Measurements from ENCODE around the gene CCDC77. TPM values are rescaled to one million over a fixed set of nuclear protein-coding genes. Genes with fewer than 3 reads are reported as not detected.
A peak's percentile ranks its signal among the peaks of the same experiment; 100 is the strongest.

CCDC77 gene
- total and polyA plus RNA-seq, 10 of the 15 experiments (the other 5 are each of a cell fraction or from before 2014, with no cell fraction given): 8.8 to 22.5 (median 15.8) TPM

DNA sequence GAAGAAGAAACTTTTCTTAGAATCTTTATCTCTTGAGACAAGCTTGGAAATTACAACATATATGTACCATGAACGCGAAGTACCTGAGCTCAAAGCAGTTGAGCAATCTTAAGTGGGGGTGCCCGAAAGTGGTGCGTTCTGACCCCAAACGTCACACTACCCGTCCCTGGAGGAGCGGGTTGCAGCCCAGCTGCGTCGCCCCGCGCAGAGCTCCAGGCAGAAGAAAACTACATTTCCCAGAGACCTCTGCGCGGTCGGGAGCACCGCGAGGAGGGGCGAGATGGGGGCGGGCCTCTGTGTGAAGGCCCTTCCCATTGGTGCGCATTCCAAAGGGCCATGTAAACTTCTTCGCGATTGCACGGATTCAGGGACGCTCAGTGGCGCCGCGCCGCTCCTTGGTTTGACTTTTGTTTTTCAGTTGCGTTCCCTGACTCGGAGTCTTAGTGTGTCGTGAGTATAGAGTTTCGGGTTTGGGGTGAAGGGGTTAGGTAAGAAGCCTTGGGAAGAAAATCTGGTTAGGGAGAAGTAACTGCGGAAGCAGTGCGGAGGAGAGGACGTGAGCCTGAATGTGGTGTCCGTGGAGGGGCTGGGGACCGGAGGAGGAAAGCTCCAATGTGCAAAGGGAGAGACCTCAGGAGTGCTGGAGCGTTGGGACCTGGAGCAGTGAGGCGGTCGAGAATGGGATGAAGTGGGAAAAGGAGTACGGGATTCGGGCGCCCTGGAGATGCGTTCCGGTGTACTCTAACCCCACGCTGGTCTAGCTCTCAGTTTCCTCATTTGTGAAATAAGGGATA is at the start of gene CCDC77 (continued):
- TF ChIP-seq ZNF274 (IDR thresholded peaks at IDR 0.05; ENCODE audit: insufficient read depth, insufficient read length) (no peak), CREB1 (IDR thresholded peaks at IDR 0.05; ENCODE audit: low read depth) (peak; percentile 86), SMAD1 (IDR thresholded peaks at IDR 0.05; ENCODE audit: low read depth, partially characterized antibody) (no peak), ETV6 (conservative IDR thresholded peaks at IDR 0.05 in 1 of 2, IDR thresholded peaks at IDR 0.05 in 1 of 2; ENCODE audit: borderline replicate concordance in 1 of 2, low read depth in 1 of 2) (no peak), NR2F1 (conservative IDR thresholded peaks at IDR 0.05) (no peak; the same call in 1 of the 2 replicates), USF2 (IDR thresholded peaks at IDR 0.05; ENCODE audit: borderline replicate concordance, low read depth, low read length) (no peak), HDAC2 (IDR thresholded peaks at IDR 0.05) (no peak), RCOR1 (conservative IDR thresholded peaks at IDR 0.05; ENCODE audit: low read depth, low read length) (peak; percentile 94), NR2C1 (IDR thresholded peaks at IDR 0.05) (peak; percentile 80), BACH1 (IDR thresholded peaks at IDR 0.05; ENCODE audit: borderline replicate concordance) (peak; percentile 35; the same call in 1 of the 2 replicates), SREBF2 (IDR thresholded peaks at IDR 0.05; ENCODE audit: low read length) (peak; percentile 87), E4F1 (IDR thresholded peaks at IDR 0.05; ENCODE audit: borderline replicate concordance, partially characterized antibody) (no peak), ZNF217 (IDR thresholded peaks at IDR 0.05) (no peak), RELA (IDR thresholded peaks at IDR 0.05; ENCODE audit: borderline replicate concordance, partially characterized antibody) (no peak), ASH2L (IDR thresholded peaks at IDR 0.05; ENCODE audit: borderline replicate concordance, low read depth) (no peak), BHLHE40 (IDR thresholded peaks at IDR 0.05; ENCODE audit: borderline replicate concordance in 1 of 2, low read depth in 2 of 2, low read length in 1 of 2) (peak; percentile 13 to 17; a peak in 2 of 4 replicates)
- TF ChIP-seq, protein P1, sequence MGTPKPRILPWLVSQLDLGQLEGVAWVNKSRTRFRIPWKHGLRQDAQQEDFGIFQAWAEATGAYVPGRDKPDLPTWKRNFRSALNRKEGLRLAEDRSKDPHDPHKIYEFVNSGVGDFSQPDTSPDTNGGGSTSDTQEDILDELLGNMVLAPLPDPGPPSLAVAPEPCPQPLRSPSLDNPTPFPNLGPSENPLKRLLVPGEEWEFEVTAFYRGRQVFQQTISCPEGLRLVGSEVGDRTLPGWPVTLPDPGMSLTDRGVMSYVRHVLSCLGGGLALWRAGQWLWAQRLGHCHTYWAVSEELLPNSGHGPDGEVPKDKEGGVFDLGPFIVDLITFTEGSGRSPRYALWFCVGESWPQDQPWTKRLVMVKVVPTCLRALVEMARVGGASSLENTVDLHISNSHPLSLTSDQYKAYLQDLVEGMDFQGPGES (IDR thresholded peaks at IDR 0.05): peak; percentile 87
- TF ChIP-seq, protein P2, sequence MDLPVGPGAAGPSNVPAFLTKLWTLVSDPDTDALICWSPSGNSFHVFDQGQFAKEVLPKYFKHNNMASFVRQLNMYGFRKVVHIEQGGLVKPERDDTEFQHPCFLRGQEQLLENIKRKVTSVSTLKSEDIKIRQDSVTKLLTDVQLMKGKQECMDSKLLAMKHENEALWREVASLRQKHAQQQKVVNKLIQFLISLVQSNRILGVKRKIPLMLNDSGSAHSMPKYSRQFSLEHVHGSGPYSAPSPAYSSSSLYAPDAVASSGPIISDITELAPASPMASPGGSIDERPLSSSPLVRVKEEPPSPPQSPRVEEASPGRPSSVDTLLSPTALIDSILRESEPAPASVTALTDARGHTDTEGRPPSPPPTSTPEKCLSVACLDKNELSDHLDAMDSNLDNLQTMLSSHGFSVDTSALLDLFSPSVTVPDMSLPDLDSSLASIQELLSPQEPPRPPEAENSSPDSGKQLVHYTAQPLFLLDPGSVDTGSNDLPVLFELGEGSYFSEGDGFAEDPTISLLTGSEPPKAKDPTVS (IDR thresholded peaks at IDR 0.05; ENCODE audit: low read depth, low read length): no peak
- TF ChIP-seq, protein P3, sequence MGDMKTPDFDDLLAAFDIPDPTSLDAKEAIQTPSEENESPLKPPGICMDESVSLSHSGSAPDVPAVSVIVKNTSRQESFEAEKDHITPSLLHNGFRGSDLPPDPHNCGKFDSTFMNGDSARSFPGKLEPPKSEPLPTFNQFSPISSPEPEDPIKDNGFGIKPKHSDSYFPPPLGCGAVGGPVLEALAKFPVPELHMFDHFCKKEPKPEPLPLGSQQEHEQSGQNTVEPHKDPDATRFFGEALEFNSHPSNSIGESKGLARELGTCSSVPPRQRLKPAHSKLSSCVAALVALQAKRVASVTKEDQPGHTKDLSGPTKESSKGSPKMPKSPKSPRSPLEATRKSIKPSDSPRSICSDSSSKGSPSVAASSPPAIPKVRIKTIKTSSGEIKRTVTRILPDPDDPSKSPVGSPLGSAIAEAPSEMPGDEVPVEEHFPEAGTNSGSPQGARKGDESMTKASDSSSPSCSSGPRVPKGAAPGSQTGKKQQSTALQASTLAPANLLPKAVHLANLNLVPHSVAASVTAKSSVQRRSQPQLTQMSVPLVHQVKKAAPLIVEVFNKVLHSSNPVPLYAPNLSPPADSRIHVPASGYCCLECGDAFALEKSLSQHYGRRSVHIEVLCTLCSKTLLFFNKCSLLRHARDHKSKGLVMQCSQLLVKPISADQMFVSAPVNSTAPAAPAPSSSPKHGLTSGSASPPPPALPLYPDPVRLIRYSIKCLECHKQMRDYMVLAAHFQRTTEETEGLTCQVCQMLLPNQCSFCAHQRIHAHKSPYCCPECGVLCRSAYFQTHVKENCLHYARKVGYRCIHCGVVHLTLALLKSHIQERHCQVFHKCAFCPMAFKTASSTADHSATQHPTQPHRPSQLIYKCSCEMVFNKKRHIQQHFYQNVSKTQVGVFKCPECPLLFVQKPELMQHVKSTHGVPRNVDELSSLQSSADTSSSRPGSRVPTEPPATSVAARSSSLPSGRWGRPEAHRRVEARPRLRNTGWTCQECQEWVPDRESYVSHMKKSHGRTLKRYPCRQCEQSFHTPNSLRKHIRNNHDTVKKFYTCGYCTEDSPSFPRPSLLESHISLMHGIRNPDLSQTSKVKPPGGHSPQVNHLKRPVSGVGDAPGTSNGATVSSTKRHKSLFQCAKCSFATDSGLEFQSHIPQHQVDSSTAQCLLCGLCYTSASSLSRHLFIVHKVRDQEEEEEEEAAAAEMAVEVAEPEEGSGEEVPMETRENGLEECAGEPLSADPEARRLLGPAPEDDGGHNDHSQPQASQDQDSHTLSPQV (IDR thresholded peaks at IDR 0.05): no peak

Data from GM12878 (cell line).